Globus pallidus (tissue), 1 donor: Measurements from ENCODE around the gene SMARCA1.
"Not testable (repeated sequence)": the region's sequence is repeated elsewhere in the genome, so short reads cannot be mapped to it uniquely, and the experiment has no call there.

Experiments
- DNase-seq: peaks from one replicate; pipeline ENCODE4 v3.0.0-alpha.2; 2015; ENCODE audit warnings: low spot score

Gene SMARCA1, protein sequence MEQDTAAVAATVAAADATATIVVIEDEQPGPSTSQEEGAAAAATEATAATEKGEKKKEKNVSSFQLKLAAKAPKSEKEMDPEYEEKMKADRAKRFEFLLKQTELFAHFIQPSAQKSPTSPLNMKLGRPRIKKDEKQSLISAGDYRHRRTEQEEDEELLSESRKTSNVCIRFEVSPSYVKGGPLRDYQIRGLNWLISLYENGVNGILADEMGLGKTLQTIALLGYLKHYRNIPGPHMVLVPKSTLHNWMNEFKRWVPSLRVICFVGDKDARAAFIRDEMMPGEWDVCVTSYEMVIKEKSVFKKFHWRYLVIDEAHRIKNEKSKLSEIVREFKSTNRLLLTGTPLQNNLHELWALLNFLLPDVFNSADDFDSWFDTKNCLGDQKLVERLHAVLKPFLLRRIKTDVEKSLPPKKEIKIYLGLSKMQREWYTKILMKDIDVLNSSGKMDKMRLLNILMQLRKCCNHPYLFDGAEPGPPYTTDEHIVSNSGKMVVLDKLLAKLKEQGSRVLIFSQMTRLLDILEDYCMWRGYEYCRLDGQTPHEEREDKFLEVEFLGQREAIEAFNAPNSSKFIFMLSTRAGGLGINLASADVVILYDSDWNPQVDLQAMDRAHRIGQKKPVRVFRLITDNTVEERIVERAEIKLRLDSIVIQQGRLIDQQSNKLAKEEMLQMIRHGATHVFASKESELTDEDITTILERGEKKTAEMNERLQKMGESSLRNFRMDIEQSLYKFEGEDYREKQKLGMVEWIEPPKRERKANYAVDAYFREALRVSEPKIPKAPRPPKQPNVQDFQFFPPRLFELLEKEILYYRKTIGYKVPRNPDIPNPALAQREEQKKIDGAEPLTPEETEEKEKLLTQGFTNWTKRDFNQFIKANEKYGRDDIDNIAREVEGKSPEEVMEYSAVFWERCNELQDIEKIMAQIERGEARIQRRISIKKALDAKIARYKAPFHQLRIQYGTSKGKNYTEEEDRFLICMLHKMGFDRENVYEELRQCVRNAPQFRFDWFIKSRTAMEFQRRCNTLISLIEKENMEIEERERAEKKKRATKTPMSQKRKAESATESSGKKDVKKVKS

GRCh38 chrX:129523079-129523911, at the start of gene SMARCA1:
SMARCA1 (minus strand) TSS chrX:129523490; CDS start chrX:129523370, 120 bp downstream.
- peak; percentile 29 for DNase-seq

GRCh38 chrX:129572422-129572821, 49.1 kb upstream of the SMARCA1 start:
- DNase-seq, result no peak

DNA sequence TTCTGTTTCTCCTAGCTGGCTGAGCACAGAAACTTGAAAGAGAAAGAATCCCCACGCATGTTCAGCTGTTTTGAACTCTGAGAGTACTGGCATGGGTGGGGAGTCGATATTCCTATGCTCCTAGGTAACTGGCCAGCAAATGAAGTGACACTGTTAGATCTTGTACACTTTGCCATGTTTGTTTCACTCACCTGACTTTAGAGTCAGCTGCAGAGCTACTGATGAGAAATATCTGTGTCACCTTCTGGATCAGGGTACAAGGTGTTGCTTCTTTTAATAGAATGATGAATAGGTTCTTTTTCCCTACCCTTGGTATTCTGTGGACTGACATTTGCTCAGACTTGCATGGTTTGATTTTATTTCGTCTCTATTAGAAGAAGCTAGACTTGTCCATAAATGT, 45.1 kb upstream of the SMARCA1 start:
- DNase-seq, result no peak

GRCh38 chrX:129566073-129566472, 42.8 kb upstream of the SMARCA1 start:
- DNase-seq, result no peak

- DNase-seq, result no peak
These were observed 41.9 kb upstream of the SMARCA1 start for GRCh38 chrX:129565046-129565650.

GRCh38 chrX:129564345-129564744, 41.1 kb upstream of the SMARCA1 start:
- not testable (repeated sequence) for DNase-seq

DNA sequence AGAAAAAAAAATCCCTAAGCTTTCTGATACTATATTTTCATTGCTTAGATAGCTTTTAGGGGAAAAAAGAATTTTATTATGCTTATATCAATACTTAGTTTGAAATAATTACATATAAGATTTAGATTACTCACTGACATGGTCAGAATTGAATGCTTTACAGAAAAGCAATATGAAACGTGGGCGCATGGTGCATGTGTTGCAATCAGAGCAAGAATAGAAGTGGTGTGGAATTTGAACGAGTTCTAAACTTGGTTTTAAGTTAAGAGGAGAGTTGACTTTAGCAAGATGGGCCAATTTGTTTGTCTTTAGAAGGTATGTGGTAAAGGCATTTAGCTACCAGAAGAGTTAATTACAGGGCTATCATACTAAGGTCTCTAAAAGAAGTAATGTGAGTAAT, 38.2 kb upstream of the SMARCA1 start:
- DNase-seq, result no peak

- DNase-seq, result no peak
These were observed 36.5 kb upstream of the SMARCA1 start for GRCh38 chrX:129559783-129560182.

- DNase-seq, result no peak
These were observed 34.7 kb upstream of the SMARCA1 start for GRCh38 chrX:129557844-129558480.

DNA sequence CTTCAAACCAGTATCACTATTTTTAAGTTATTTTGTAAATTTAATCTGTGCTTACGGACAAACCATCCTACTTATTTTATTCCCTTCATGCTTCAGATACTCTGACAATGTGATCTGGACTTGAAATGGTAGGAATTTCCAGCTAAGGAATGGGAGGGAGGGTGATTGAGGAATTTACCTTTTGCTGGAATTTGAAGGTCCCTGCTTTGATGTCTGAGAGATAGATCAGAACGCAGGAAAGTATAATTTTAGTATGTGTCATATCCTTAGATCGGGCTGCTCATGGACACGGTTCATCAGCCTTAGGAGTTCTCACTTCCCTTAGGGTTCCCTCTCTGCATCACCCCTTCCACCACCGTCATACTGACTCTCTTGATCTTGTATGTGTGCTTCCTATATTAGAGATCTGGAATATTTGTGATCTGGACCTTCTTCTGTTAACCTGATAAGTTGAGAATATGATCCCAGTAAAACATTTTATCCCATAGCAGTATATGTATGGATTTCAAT, 33.6 kb upstream of the SMARCA1 start:
- DNase-seq, result no peak

DNA sequence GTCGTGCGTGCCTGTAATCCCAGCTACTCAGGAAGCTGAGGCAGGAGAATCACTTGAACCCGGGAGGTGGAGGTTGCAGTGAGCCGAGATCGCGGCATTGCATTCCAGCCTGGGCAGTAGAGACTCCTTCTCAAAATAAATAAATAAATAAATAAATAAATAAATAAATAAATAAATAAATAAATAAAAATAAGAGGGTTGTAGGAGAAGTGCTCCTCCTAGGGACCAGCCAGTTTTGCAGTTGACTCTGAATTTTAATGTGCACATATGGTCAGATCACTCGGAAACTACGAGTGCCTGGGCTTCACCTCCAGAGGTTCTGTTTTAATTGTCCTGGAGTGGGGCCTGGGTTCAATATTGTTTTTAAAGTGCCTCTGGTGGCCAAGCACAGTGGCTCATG, 31.5 kb upstream of the SMARCA1 start:
- DNase-seq, result not testable (repeated sequence)

GRCh38 chrX:129553619-129554288, 30.5 kb upstream of the SMARCA1 start:
- DNase-seq, result no peak

- no peak for DNase-seq
These were observed 25.8 kb upstream of the SMARCA1 start for GRCh38 chrX:129549124-129549523.

DNA sequence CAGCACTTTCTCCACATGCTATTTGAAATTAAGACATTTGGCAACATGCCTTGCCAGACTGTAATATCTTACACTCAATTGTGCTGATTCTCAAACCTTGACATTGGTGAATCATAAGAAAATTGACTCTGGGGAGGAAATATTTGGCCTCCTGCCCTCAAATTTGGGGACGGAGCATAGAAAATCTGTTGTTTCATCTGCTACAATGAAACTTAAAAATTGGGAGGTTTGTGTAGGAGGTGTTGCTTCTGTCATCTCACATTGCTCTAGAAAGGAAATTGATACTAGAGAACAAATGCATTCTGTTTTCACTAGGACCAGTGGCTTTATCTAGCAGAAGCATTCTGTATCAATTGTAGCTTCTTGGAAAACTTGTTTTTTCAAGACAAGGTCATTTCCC, 22.1 kb upstream of the SMARCA1 start:
- no peak for DNase-seq

DNA sequence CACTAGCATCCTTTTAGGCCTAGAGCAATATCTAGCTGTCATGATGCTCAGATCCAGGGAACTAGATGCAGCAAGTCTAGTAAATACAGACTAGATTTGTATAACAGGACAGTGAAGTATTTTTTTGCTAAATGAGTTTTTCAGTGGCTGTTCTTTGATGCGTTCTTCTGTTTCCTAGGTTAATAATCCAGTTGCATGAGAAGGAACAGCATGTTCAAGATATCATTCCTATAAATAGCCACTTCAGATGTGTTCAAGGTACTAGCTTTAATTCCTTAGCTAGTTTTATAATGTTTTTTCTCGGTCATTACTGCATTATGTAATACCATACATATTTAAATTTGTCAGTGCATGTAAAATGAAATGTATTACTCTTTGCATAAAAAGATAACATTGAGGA, 21.5 kb upstream of the SMARCA1 start:
- no peak for DNase-seq

DNA sequence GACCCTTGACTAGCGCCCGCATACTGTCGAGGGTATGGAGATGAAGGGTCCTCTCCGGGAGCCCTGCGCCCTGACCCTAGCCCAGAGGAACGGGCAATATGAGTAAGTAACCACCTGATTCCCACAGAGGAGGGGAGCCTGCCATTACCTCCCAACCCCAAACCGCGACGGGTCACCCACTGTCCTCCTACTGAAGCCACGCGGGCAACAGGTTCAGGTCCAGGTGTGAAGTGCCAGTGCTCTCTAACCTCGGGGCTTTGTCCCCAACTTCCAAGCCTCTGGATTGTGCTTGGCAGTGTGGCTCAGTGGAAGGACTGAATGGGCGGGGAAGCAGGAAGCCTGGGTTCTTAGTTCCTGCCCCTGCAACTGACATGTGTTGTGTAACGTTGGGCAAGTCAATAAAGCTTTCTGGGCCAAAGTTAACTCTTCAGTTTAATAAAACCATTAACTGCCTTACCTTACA, 17.5 kb upstream of the SMARCA1 start:
- DNase-seq, result no peak

DNA sequence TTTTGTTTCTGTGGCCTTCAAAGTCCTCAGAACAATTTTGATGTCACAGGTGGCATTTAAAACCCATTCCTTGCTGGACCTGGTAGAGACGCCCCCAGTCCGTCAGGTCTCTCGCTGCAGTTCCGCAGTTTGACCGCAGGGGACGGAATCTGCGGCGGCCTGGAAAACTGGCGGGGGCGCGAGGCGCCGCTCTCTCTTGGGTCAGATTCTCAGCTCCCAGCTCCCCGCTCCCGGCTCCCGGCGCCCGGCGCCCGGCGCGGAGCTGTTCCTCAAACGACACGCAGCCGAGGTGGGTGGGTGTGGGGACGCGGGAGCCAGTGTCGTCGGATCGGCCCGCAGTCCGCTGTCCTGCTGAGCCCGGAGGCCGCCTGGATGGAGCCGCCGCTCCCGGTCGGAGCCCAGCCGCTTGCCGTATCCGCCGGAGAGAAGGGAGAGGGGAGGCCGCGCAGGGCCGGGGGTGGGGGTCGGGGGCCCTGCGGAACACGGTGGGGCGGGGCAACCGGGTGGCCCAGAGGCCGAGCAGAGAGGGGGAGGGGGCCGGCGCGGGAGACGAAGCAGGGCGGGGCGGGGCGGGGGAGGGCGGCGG, 16.9 kb upstream of the SMARCA1 start, which contains the start of gene OCRL:
Gene OCRL, plus strand, starts transcription at position 192 of the 586 bp plus-strand sequence. Its CDS starts 181 bp downstream, at position 373.
- DNase-seq, result peak; percentile 51

GRCh38 chrX:129534816-129535578, 11.7 kb upstream of the SMARCA1 start:
- DNase-seq, result no peak

- DNase-seq, result no peak
These were observed 7.8 kb upstream of the SMARCA1 start for GRCh38 chrX:129531132-129531531.
